ENCODE data around the gene HGS. TPM values are rescaled to one million over a fixed set of nuclear protein-coding genes. Genes with fewer than 3 reads are reported as not detected.

The HGS gene
- total and polyA plus RNA-seq, 2 of the 13 experiments (the other 11 are each of a cell fraction or from before 2014, with no cell fraction given): 73.3 to 78.1 TPM

GRCh38 chr17:81733507-81734404 lies 49.9 kb downstream of the HGS start (continued):
- TF ChIP-seq ZNF615 (CRISPR knock-in tag; IDR thresholded peaks at IDR 0.05; ENCODE audit: borderline replicate concordance) (no peak), NR2C2 (CRISPR knock-in tag; IDR thresholded peaks at IDR 0.05; ENCODE audit: borderline replicate concordance) (no peak), SOX5 (CRISPR knock-in tag; IDR thresholded peaks at IDR 0.05; ENCODE audit: borderline replicate concordance) (peak; percentile 34; the same call in 1 of the 2 replicates), CERS6 (CRISPR knock-in tag; IDR thresholded peaks at IDR 0.05) (no peak), THAP9 (CRISPR knock-in tag; IDR thresholded peaks at IDR 0.05; ENCODE audit: borderline replicate concordance) (peak; percentile 58; the same call in 1 of the 2 replicates), ZFX (CRISPR knock-in tag; IDR thresholded peaks at IDR 0.05; ENCODE audit: low read depth) (peak; percentile 60; the same call in 1 of the 2 replicates), ZNF781 (CRISPR knock-in tag; IDR thresholded peaks at IDR 0.05; ENCODE audit: borderline replicate concordance, not compliant biosample characterization) (peak; percentile 85), ZNF772 (CRISPR knock-in tag; IDR thresholded peaks at IDR 0.05) (0 out of 2 replicates have a peak, but pooled peaks have one; percentile 70), SNRNP70 (IDR thresholded peaks at IDR 0.05; ENCODE audit: low read depth, low read length) (no peak), ESRRA (CRISPR knock-in tag; IDR thresholded peaks at IDR 0.05; ENCODE audit: low read depth) (no peak; the same call in 1 of the 2 replicates), ELF4 (CRISPR knock-in tag; IDR thresholded peaks at IDR 0.05; ENCODE audit: borderline replicate concordance) (no peak), CENPBD1 (CRISPR knock-in tag; IDR thresholded peaks at IDR 0.05; ENCODE audit: borderline replicate concordance, low read depth) (no peak), ZNF569 (CRISPR knock-in tag; IDR thresholded peaks at IDR 0.05; ENCODE audit: borderline replicate concordance) (no peak), MAF1 (CRISPR knock-in tag; IDR thresholded peaks at IDR 0.05; ENCODE audit: borderline replicate concordance) (no peak), FOXK2 (IDR thresholded peaks at IDR 0.05) (no peak), FUBP1 (CRISPR knock-in tag; IDR thresholded peaks at IDR 0.05; ENCODE audit: borderline replicate concordance) (no peak), JUND (CRISPR knock-in tag; IDR thresholded peaks at IDR 0.05) (no peak), KAT2B (IDR thresholded peaks at IDR 0.05; ENCODE audit: borderline replicate concordance, low read depth, low read length) (no peak), MXD4 (CRISPR knock-in tag; IDR thresholded peaks at IDR 0.05) (0 out of 2 replicates have a peak, but pooled peaks have one; percentile 55), ZNF891 (CRISPR knock-in tag; IDR thresholded peaks at IDR 0.05) (peak; percentile 11; the same call in 1 of the 2 replicates), ASH2L (IDR thresholded peaks at IDR 0.05; ENCODE audit: insufficient read length, low read depth, low read length) (no peak)
